Measurements from ENCODE around the gene ATP2A3. TPM values are rescaled to one million over a fixed set of nuclear protein-coding genes. Genes with fewer than 3 reads are reported as not detected.
"Not testable (repeated sequence)": the region's sequence is repeated elsewhere in the genome, so short reads cannot be mapped to it uniquely, and the experiment has no call there.

ATP2A3 gene
- total and polyA plus RNA-seq, 2 donors (not counting 1 experiment from before 2014, with no cell fraction given) = 0.25 to 12.4 TPM

DNA sequence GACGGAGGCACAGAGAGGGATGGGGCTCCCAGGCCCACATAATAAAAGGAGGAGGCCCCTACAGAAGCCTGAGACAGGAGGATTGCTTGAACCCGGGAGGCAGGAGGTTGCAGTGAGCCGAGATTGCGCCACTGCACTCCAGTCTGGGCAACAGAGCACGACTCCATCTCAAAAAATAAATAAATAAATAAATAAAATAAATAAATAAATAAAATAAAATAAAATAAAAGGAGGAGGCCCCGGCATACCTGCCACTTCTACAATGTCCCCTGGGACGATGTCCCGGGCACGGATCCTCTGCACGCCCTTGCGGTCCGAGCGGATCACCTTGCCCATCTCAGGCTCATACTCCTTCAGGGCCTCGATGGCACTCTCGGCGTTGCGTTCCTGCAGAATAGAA, 13.2 kb downstream of the ATP2A3 start:
- Histone ChIP-seq H3K4me2 (ENCODE audit: extremely low read depth, insufficient read depth, low read length) (no peak overlapping the region), H2AFZ (ENCODE audit: low read length) (no peak overlapping the region), H3K27ac (ENCODE audit: insufficient read depth, low read length) (no peak overlapping the region), H3K9me3 (ENCODE audit: control insufficient read depth, insufficient read depth, low read depth, low read length) (no peaks in the 10 kb centered on the region), H3K4me1 (ENCODE audit: control insufficient read depth, extremely low read depth, insufficient read depth, low read length) (no peaks in the 10 kb centered on the region), H3K27me3 (ENCODE audit: control insufficient read depth, insufficient read depth, low read length) (no peaks in the 10 kb centered on the region), H3K79me2 (ENCODE audit: control insufficient read depth, insufficient read depth, low read length) (no peaks in the 10 kb centered on the region), H3K36me3 (ENCODE audit: control insufficient read depth, insufficient read depth, low read length) (no peaks in the 10 kb centered on the region), H3K9ac (ENCODE audit: insufficient read depth, low read length) (no peak overlapping the region), H4K20me1 (ENCODE audit: control insufficient read depth, extremely low read depth, insufficient read depth, low read length) (no peaks in the 10 kb centered on the region), H3K4me3 (replicated peaks in 1 of 4; ENCODE audit: control extremely low read depth in 1 of 4, insufficient read depth in 1 of 4, low read depth in 3 of 4, low read length in 4 of 4) (no peak overlapping the region)
- TF ChIP-seq, protein P1, sequence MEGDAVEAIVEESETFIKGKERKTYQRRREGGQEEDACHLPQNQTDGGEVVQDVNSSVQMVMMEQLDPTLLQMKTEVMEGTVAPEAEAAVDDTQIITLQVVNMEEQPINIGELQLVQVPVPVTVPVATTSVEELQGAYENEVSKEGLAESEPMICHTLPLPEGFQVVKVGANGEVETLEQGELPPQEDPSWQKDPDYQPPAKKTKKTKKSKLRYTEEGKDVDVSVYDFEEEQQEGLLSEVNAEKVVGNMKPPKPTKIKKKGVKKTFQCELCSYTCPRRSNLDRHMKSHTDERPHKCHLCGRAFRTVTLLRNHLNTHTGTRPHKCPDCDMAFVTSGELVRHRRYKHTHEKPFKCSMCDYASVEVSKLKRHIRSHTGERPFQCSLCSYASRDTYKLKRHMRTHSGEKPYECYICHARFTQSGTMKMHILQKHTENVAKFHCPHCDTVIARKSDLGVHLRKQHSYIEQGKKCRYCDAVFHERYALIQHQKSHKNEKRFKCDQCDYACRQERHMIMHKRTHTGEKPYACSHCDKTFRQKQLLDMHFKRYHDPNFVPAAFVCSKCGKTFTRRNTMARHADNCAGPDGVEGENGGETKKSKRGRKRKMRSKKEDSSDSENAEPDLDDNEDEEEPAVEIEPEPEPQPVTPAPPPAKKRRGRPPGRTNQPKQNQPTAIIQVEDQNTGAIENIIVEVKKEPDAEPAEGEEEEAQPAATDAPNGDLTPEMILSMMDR (conservative IDR thresholded peaks at IDR 0.05 in 1 of 2, IDR thresholded peaks at IDR 0.05 in 1 of 2; ENCODE audit: low read depth in 1 of 2, low read length in 2 of 2) = no peak
- TF ChIP-seq EZH2 (IDR thresholded peaks at IDR 0.05; ENCODE audit: low read length, missing control alignments) = no peak
- DNase-seq (ENCODE audit: low read depth in 2 of 2) = no peak

DNA sequence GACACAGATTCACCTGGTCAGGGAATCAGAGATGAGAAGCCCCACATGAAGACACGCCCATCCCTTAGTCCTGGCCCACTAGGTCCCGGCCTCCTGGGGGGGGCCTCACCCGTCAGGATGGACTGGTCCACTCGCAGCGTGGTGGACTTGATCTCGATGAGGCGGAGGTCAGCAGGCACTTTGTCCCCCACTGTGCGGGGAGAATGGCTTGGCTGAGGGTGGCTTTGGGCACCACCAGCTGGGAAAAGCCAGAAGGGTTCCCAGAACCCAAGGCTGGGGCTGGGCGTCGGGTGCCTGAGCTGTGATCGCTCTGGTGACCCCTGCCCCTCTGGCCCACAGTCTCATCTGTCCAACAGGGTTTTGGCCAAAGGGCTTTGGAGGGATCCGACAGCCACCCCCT, 13.7 kb downstream of the ATP2A3 start:
- Histone ChIP-seq H3K36me3 (ENCODE audit: control insufficient read depth, insufficient read depth, low read length) (no peaks in the 10 kb centered on the region), H3K4me2 (ENCODE audit: extremely low read depth, insufficient read depth, low read length) (no peak overlapping the region), H3K79me2 (ENCODE audit: control insufficient read depth, insufficient read depth, low read length) (no peaks in the 10 kb centered on the region), H2AFZ (ENCODE audit: low read length) (no peak overlapping the region), H3K9me3 (ENCODE audit: control insufficient read depth, insufficient read depth, low read depth, low read length) (no peaks in the 10 kb centered on the region), H3K4me3 (replicated peaks in 1 of 4; ENCODE audit: control extremely low read depth in 1 of 4, insufficient read depth in 1 of 4, low read depth in 3 of 4, low read length in 4 of 4) (no peak overlapping the region), H3K4me1 (ENCODE audit: control insufficient read depth, extremely low read depth, insufficient read depth, low read length) (no peaks in the 10 kb centered on the region), H3K27ac (ENCODE audit: insufficient read depth, low read length) (no peak overlapping the region), H3K27me3 (ENCODE audit: control insufficient read depth, insufficient read depth, low read length) (no peaks in the 10 kb centered on the region), H3K9ac (ENCODE audit: insufficient read depth, low read length) (no peak overlapping the region), H4K20me1 (ENCODE audit: control insufficient read depth, extremely low read depth, insufficient read depth, low read length) (no peaks in the 10 kb centered on the region)
- no peak for TF ChIP-seq EZH2 (IDR thresholded peaks at IDR 0.05; ENCODE audit: low read length, missing control alignments)
- TF ChIP-seq, protein P1 (conservative IDR thresholded peaks at IDR 0.05 in 1 of 2, IDR thresholded peaks at IDR 0.05 in 1 of 2; ENCODE audit: low read depth in 1 of 2, low read length in 2 of 2) = no peak
- no peak for DNase-seq (ENCODE audit: low read depth in 2 of 2)

DNA sequence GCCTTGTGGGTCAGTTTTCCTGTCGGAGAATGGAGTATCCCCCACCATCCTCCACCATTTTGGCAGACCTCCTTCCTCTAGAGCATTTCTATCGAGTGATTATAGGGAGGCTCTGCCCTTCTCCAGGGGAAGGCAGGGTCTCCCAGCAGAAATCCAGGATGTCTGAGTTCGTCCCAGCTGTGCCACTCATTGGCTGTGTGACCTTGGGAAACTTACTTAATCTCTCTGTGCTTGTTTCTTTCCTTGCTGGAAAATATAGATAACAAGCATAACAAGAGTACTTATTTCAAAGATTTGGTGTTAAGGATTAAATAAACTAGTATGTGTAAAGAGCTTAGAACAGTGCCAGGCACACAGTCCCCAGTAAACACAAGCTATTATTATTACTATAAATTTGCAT, 14.8 kb downstream of the ATP2A3 start:
- H3K27me3 ChIP-seq (ENCODE audit: control insufficient read depth, insufficient read depth, low read length) = no peaks in the 10 kb centered on the region
- DNase-seq (ENCODE audit: low read depth in 2 of 2) = no peak
- no peak overlapping the region for H2AFZ ChIP-seq (ENCODE audit: low read length)
- no peak overlapping the region for H3K4me3 ChIP-seq (replicated peaks in 1 of 4; ENCODE audit: control extremely low read depth in 1 of 4, insufficient read depth in 1 of 4, low read depth in 3 of 4, low read length in 4 of 4)
- H3K27ac ChIP-seq (ENCODE audit: insufficient read depth, low read length) = no peak overlapping the region
- TF ChIP-seq, protein P1 (conservative IDR thresholded peaks at IDR 0.05 in 1 of 2, IDR thresholded peaks at IDR 0.05 in 1 of 2; ENCODE audit: low read depth in 1 of 2, low read length in 2 of 2) = no peak
- no peak for TF ChIP-seq EZH2 (IDR thresholded peaks at IDR 0.05; ENCODE audit: low read length, missing control alignments)
- no peak overlapping the region for H3K4me2 ChIP-seq (ENCODE audit: extremely low read depth, insufficient read depth, low read length)
- H3K4me1 ChIP-seq (ENCODE audit: control insufficient read depth, extremely low read depth, insufficient read depth, low read length) = no peaks in the 10 kb centered on the region
- H3K79me2 ChIP-seq (ENCODE audit: control insufficient read depth, insufficient read depth, low read length) = no peaks in the 10 kb centered on the region
- no peaks in the 10 kb centered on the region for H3K36me3 ChIP-seq (ENCODE audit: control insufficient read depth, insufficient read depth, low read length)
- H3K9ac ChIP-seq (ENCODE audit: insufficient read depth, low read length) = no peak overlapping the region
- no peaks in the 10 kb centered on the region for H4K20me1 ChIP-seq (ENCODE audit: control insufficient read depth, extremely low read depth, insufficient read depth, low read length)
- H3K9me3 ChIP-seq (ENCODE audit: control insufficient read depth, insufficient read depth, low read depth, low read length) = no peaks in the 10 kb centered on the region

DNA sequence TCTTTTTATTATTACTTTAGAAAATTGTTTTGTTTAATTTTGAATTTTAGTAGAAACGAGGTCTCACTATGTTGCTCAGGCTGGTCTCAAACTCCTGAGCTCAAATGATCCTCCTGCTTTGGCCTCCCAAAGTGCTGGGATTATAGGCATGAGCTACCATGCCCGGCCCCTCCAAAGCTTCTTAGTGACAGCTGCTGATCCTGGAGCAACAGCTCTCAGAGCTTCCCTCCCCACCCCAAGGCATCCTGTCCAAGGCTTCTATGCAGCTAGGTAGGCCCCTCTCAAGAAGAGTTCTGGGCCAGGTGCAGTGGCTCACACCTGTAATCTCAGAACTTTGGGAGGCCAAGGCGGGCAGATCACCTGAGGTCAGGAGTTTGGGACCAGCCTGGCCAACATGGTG, 15.7 kb downstream of the ATP2A3 start:
- H2AFZ ChIP-seq (ENCODE audit: low read length); H3K27me3 ChIP-seq (ENCODE audit: control insufficient read depth, insufficient read depth, low read length); H3K4me3 ChIP-seq (replicated peaks in 1 of 4; ENCODE audit: control extremely low read depth in 1 of 4, insufficient read depth in 1 of 4, low read depth in 3 of 4, low read length in 4 of 4); H3K9ac ChIP-seq (ENCODE audit: insufficient read depth, low read length); H3K79me2 ChIP-seq (ENCODE audit: control insufficient read depth, insufficient read depth, low read length); H3K27ac ChIP-seq (ENCODE audit: insufficient read depth, low read length); DNase-seq (ENCODE audit: low read depth in 2 of 2); H3K36me3 ChIP-seq (ENCODE audit: control insufficient read depth, insufficient read depth, low read length); H3K9me3 ChIP-seq (ENCODE audit: control insufficient read depth, insufficient read depth, low read depth, low read length); H4K20me1 ChIP-seq (ENCODE audit: control insufficient read depth, extremely low read depth, insufficient read depth, low read length); H3K4me2 ChIP-seq (ENCODE audit: extremely low read depth, insufficient read depth, low read length); H3K4me1 ChIP-seq (ENCODE audit: control insufficient read depth, extremely low read depth, insufficient read depth, low read length): not testable (repeated sequence)

All from fibroblast of lung (primary cell).